Parathyroid adenoma (tissue), 2 donors: ENCODE measurements around the gene MGAM2.

Experiments used
- H2AFZ ChIP-seq: fragments of 300-600 bp; sonication (generic); one replicate; pipeline ENCODE4 v1.7.0; 2017; ENCODE audit warnings: antibody characterized with exemption, mild to moderate bottlenecking
- H3K27ac ChIP-seq: fragments of 300-600 bp; sonication (generic); one replicate; pipeline ENCODE4 v1.7.0; 2017
- H3K27me3 ChIP-seq: fragments of 300-600 bp; sonication (generic); one replicate; pipeline ENCODE4 v1.7.0; 2017; ENCODE audit warnings: low read length; ENCODE audit not compliant: control insufficient read depth, insufficient read depth
- H3K36me3 ChIP-seq: fragments of 300-600 bp; sonication (generic); one replicate; pipeline ENCODE4 v1.7.0; 2017; ENCODE audit warnings: low read length; ENCODE audit not compliant: control insufficient read depth, insufficient read depth
- H3K4me1 ChIP-seq: fragments of 300-600 bp; sonication (generic); one replicate; pipeline ENCODE4 v1.7.0; 2017; ENCODE audit warnings: control low read depth
- H3K4me2 ChIP-seq: fragments of 300-600 bp; sonication (generic); one replicate; pipeline ENCODE4 v1.7.0; 2017; ENCODE audit warnings: low read length
- H3K4me3 ChIP-seq: fragments of 300-600 bp; sonication (generic); one replicate; pipeline ENCODE4 v1.7.0; 2017; ENCODE audit warnings: low read depth, low read length
- H3K79me2 ChIP-seq: fragments of 300-600 bp; sonication (generic); one replicate; pipeline ENCODE4 v1.7.0; 2017; ENCODE audit warnings: control low read depth
- H3K9ac ChIP-seq: fragments of 300-600 bp; sonication (generic); one replicate; pipeline ENCODE4 v1.7.0; 2017; ENCODE audit warnings: mild to moderate bottlenecking
- H3K9me3 ChIP-seq: fragments of 300-600 bp; sonication (generic); one replicate; pipeline ENCODE4 v1.7.0; 2017; ENCODE audit warnings: low read length; ENCODE audit not compliant: control insufficient read depth
- TF ChIP-seq, protein P1 (sequence below): fragments of 300-600 bp; sonication (generic); IDR thresholded peaks from one replicate; pipeline ENCODE4 v1.7.0; 2017; ENCODE audit warnings: antibody characterized with exemption, mild to moderate bottlenecking
- donor health status: primary hyperparathyroidism.

Gene MGAM2

DNA sequence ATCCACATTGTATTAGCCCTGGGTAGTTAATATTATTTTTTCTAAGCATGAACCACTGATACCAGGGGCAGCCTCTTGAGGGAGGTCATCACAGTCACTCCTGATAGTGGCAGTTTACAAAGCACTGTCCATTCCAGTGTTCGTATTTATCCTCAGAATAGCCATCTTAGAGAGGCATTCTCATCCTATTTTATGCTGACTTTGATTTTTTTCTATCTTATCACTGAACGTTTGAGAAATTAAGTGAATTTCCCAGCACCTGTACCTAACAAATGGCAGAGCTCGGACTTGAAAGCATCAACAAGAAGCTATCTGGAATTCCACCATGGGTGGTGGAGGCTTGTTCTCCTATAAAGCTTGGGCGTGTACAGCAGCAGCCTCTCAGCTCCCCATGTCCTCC lies 26.1 kb upstream of the MGAM2 start:
- no peaks in the 10 kb centered on the region for H3K9me3 ChIP-seq
- no peaks in the 10 kb centered on the region for H3K27me3 ChIP-seq
- H3K4me2 ChIP-seq = no peak overlapping the region
- no peaks in the 10 kb centered on the region for H3K36me3 ChIP-seq
- H3K79me2 ChIP-seq = no peaks in the 10 kb centered on the region
- H3K27ac ChIP-seq = no peak overlapping the region
- H3K9ac ChIP-seq = no peak overlapping the region
- no peaks in the 10 kb centered on the region for H3K4me1 ChIP-seq
- H2AFZ ChIP-seq = no peak overlapping the region
- TF ChIP-seq, protein P1, sequence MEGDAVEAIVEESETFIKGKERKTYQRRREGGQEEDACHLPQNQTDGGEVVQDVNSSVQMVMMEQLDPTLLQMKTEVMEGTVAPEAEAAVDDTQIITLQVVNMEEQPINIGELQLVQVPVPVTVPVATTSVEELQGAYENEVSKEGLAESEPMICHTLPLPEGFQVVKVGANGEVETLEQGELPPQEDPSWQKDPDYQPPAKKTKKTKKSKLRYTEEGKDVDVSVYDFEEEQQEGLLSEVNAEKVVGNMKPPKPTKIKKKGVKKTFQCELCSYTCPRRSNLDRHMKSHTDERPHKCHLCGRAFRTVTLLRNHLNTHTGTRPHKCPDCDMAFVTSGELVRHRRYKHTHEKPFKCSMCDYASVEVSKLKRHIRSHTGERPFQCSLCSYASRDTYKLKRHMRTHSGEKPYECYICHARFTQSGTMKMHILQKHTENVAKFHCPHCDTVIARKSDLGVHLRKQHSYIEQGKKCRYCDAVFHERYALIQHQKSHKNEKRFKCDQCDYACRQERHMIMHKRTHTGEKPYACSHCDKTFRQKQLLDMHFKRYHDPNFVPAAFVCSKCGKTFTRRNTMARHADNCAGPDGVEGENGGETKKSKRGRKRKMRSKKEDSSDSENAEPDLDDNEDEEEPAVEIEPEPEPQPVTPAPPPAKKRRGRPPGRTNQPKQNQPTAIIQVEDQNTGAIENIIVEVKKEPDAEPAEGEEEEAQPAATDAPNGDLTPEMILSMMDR = no peak
- no peak overlapping the region for H3K4me3 ChIP-seq

DNA sequence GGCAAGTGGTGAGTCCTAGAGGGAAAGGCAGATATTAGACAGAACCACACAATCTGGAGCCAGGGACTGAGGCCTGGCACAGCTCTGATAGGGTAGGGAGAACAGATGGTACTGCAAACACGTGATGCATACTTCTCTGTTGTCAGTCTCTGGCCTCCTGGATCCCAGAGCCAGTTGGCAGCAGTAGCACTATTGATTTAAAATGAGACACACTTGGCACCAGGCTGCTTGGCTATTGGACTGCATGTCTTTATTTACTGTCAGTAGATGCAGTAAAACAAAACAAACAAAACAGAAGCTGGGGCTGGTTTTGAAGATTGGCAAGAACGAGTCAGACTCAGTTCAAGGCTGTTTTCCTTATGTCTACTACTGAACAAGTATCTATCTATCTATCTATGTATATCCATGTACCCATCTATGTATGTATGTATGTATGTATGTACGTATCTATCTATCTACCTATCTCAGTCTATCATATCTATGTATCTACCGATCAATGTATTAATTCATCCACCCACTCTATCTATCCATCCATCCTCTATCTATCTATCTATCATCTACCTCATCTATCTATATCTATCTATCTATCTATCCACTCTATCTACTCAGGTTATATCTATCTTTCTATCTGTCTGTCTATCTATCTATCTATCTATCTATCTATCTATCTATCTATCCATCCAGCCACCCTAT lies 23.4 kb upstream of the MGAM2 start:
- no peaks in the 10 kb centered on the region for H3K27me3 ChIP-seq
- H3K36me3 ChIP-seq = no peaks in the 10 kb centered on the region
- H3K4me3 ChIP-seq = no peak overlapping the region
- H3K4me2 ChIP-seq = no peak overlapping the region
- no peaks in the 10 kb centered on the region for H3K4me1 ChIP-seq
- H3K9me3 ChIP-seq = no peaks in the 10 kb centered on the region
- H3K27ac ChIP-seq = no peak overlapping the region
- no peaks in the 10 kb centered on the region for H3K79me2 ChIP-seq
- H2AFZ ChIP-seq = no peak overlapping the region
- H3K9ac ChIP-seq = no peak overlapping the region
- TF ChIP-seq, protein P1 = no peak

DNA sequence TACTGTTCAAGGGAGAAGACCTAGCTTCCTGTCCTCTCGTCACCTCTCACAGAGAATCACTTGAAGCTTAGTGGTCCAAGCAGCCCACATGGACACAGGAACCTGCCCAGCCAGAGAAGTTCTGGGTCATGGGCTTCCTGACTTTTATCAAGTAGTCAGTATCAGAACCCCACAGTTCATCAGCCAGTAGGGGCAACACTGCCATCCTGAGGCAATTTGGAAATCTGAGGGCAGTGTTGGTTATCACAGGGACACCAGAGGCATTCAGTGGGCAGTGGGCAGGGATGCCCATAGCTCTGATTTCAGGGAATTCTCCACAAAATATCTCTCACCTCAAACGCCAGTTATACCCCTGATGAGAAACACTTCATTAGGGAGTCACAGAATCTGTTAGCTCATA lies 22.5 kb upstream of the MGAM2 start:
- H3K4me3 ChIP-seq = no peak overlapping the region
- no peaks in the 10 kb centered on the region for H3K27me3 ChIP-seq
- TF ChIP-seq, protein P1 = no peak
- no peaks in the 10 kb centered on the region for H3K4me1 ChIP-seq
- no peaks in the 10 kb centered on the region for H3K79me2 ChIP-seq
- H3K27ac ChIP-seq = no peak overlapping the region
- no peak overlapping the region for H3K9ac ChIP-seq
- no peaks in the 10 kb centered on the region for H3K9me3 ChIP-seq
- H2AFZ ChIP-seq = no peak overlapping the region
- H3K4me2 ChIP-seq = no peak overlapping the region
- no peaks in the 10 kb centered on the region for H3K36me3 ChIP-seq

DNA sequence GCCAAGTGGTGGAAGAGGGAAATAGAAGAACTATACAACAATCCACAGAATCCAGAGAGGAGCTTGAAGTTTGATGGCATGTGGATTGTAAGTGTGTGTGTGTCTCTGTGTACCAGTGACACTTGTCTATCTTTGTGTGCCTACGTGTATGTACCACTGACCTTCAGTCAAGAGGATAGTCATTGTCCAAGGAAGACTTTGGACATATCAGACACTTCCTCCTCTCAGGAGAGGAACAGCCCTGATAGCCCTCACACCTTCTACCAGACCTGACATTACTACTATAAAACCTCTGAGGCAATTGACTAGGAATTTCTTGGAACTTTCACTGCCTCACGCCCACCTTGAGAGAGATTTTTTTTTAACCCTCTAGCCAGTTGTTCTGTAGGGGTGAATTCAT lies 19.6 kb upstream of the MGAM2 start:
- Histone ChIP-seq H3K4me3 (no peak overlapping the region), H3K9ac (no peak overlapping the region), H3K27ac (no peak overlapping the region), H3K27me3 (no peaks in the 10 kb centered on the region), H3K79me2 (no peaks in the 10 kb centered on the region), H3K36me3 (no peaks in the 10 kb centered on the region), H3K4me1 (no peaks in the 10 kb centered on the region), H2AFZ (no peak overlapping the region), H3K9me3 (no peaks in the 10 kb centered on the region), H3K4me2 (no peak overlapping the region)
- TF ChIP-seq, protein P1 = no peak

DNA sequence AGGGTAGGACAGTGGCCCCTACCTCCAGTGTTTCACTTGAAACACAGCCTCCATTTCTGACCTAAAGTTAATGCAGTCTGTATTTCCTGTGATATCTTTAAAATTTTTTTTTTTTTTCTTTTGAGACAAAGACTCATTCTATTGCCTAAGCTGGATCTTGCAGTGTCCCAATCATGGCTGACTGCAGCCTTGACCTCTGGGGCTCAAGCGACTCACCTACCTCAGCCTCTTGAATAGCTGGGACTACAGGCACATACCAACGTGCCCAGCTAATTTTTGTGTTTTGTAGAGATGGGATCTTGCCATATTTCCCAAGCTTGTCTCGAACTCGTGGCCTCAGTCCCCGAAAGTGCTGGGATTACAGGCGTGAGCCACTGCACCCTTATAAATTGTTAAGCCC lies 16.7 kb upstream of the MGAM2 start:
- H2AFZ ChIP-seq = no peak overlapping the region
- H3K4me1 ChIP-seq = no peaks in the 10 kb centered on the region
- H3K27me3 ChIP-seq = no peaks in the 10 kb centered on the region
- H3K27ac ChIP-seq = no peak overlapping the region
- H3K4me2 ChIP-seq = no peak overlapping the region
- no peak overlapping the region for H3K9ac ChIP-seq
- no peak overlapping the region for H3K4me3 ChIP-seq
- TF ChIP-seq, protein P1 = no peak
- H3K36me3 ChIP-seq = no peaks in the 10 kb centered on the region
- H3K9me3 ChIP-seq = no peaks in the 10 kb centered on the region
- H3K79me2 ChIP-seq = no peaks in the 10 kb centered on the region
